Measurements from ENCODE around the gene NEURL3. TPM values are rescaled to one million over a fixed set of nuclear protein-coding genes. Genes with fewer than 3 reads are reported as not detected.

NEURL3 gene
- total and polyA plus RNA-seq, 2 donors (not counting 1 experiment from before 2014, with no cell fraction given): not detected

GRCh38 chr2:96447726-96448125, 57.4 kb downstream of the NEURL3 start:
- H2AFZ ChIP-seq (ENCODE audit: low read length): no peak overlapping the region
- H3K4me1 ChIP-seq (ENCODE audit: control insufficient read depth, extremely low read depth, insufficient read depth, low read length): no peaks in the 10 kb centered on the region
- H3K79me2 ChIP-seq (ENCODE audit: control insufficient read depth, insufficient read depth, low read length): no peaks in the 10 kb centered on the region
- DNase-seq (ENCODE audit: low read depth in 2 of 2): no peak
- no peaks in the 10 kb centered on the region for H3K9me3 ChIP-seq (ENCODE audit: control insufficient read depth, insufficient read depth, low read depth, low read length)
- no peak overlapping the region for H3K27ac ChIP-seq (ENCODE audit: insufficient read depth, low read length)
- TF ChIP-seq, protein P1, sequence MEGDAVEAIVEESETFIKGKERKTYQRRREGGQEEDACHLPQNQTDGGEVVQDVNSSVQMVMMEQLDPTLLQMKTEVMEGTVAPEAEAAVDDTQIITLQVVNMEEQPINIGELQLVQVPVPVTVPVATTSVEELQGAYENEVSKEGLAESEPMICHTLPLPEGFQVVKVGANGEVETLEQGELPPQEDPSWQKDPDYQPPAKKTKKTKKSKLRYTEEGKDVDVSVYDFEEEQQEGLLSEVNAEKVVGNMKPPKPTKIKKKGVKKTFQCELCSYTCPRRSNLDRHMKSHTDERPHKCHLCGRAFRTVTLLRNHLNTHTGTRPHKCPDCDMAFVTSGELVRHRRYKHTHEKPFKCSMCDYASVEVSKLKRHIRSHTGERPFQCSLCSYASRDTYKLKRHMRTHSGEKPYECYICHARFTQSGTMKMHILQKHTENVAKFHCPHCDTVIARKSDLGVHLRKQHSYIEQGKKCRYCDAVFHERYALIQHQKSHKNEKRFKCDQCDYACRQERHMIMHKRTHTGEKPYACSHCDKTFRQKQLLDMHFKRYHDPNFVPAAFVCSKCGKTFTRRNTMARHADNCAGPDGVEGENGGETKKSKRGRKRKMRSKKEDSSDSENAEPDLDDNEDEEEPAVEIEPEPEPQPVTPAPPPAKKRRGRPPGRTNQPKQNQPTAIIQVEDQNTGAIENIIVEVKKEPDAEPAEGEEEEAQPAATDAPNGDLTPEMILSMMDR (conservative IDR thresholded peaks at IDR 0.05 in 1 of 2, IDR thresholded peaks at IDR 0.05 in 1 of 2; ENCODE audit: low read depth in 1 of 2, low read length in 2 of 2): no peak
- TF ChIP-seq EZH2 (IDR thresholded peaks at IDR 0.05; ENCODE audit: low read length, missing control alignments): no peak
- no peaks in the 10 kb centered on the region for H3K36me3 ChIP-seq (ENCODE audit: control insufficient read depth, insufficient read depth, low read length)
- H3K9ac ChIP-seq (ENCODE audit: insufficient read depth, low read length): no peak overlapping the region
- H3K27me3 ChIP-seq (ENCODE audit: control insufficient read depth, insufficient read depth, low read length): no peaks in the 10 kb centered on the region
- no peaks in the 10 kb centered on the region for H4K20me1 ChIP-seq (ENCODE audit: control insufficient read depth, extremely low read depth, insufficient read depth, low read length)
- H3K4me3 ChIP-seq (replicated peaks in 1 of 4; ENCODE audit: control extremely low read depth in 1 of 4, insufficient read depth in 1 of 4, low read depth in 3 of 4, low read length in 4 of 4): no peak overlapping the region
- no peak overlapping the region for H3K4me2 ChIP-seq (ENCODE audit: extremely low read depth, insufficient read depth, low read length)

Other genes starting within 250 kb of the NEURL3 start
- 15.2 and 20.8 TPM in 2 replicates for gene TMEM127, start 239.4 kb downstream of the NEURL3 start, total RNA-seq
- gene TMEM127, start 239.4 kb downstream of the NEURL3 start, polyA plus RNA-seq: 48.0 and 54.8 TPM in 2 replicates
- 85.3 and 101 TPM in 2 replicates for gene CIAO1, start 239.1 kb downstream of the NEURL3 start, total RNA-seq
- gene CIAO1, start 239.1 kb downstream of the NEURL3 start, polyA plus RNA-seq: 57.4 and 67.8 TPM in 2 replicates
- gene SNRNP200, start 199.8 kb downstream of the NEURL3 start, total RNA-seq: 39.8 and 49.4 TPM in 2 replicates
- 65.0 and 102 TPM in 2 replicates for gene SNRNP200, start 199.8 kb downstream of the NEURL3 start, polyA plus RNA-seq
- gene ITPRIPL1, start 180.0 kb downstream of the NEURL3 start, total RNA-seq: 4.1 and 4.6 TPM in 2 replicates
- 2.0 and 2.6 TPM in 2 replicates for gene ITPRIPL1, start 180.0 kb downstream of the NEURL3 start, polyA plus RNA-seq
- 0.51 and 4.3 TPM in 2 replicates for gene NCAPH, start 169.6 kb downstream of the NEURL3 start, total RNA-seq
- 8.4 and 34.6 TPM in 2 replicates for gene NCAPH, start 169.6 kb downstream of the NEURL3 start, polyA plus RNA-seq
- gene ARID5A, start 31.4 kb upstream of the NEURL3 start, total RNA-seq: 7.2 and 9.7 TPM in 2 replicates
- 4.1 and 5.2 TPM in 2 replicates for gene ARID5A, start 31.4 kb upstream of the NEURL3 start, polyA plus RNA-seq
- gene KANSL3, start 133.0 kb upstream of the NEURL3 start, total RNA-seq: 28.2 and 36.5 TPM in 2 replicates
- gene KANSL3, start 133.0 kb upstream of the NEURL3 start, polyA plus RNA-seq: 15.9 and 18.7 TPM in 2 replicates
- 0.50 and 0.51 TPM in 2 replicates for gene FER1L5, start 137.4 kb upstream of the NEURL3 start, total RNA-seq
- gene FER1L5, start 137.4 kb upstream of the NEURL3 start, polyA plus RNA-seq: 0.16 and 0.24 TPM in 2 replicates
- gene LMAN2L, start 234.7 kb upstream of the NEURL3 start, total RNA-seq: 27.0 and 41.1 TPM in 2 replicates
- gene LMAN2L, start 234.7 kb upstream of the NEURL3 start, polyA plus RNA-seq: 24.7 and 28.2 TPM in 2 replicates